GM21360 (cell line): Measurements from ENCODE around the gene PCIF1.

Source experiments
- ATAC-seq: cut with Tn5 transposase; IDR thresholded peaks from one replicate; pipeline ENCODE4 v1.9.1; 2021; ENCODE audit warnings: mild to moderate bottlenecking, moderate library complexity; ENCODE audit not compliant: unreplicated experiment

The PCIF1 gene

GRCh38 chr20:45964006-45964400 is 29.5 kb downstream of the PCIF1 start:
- no peak for ATAC-seq

- ATAC-seq: no peak
These were observed 30.9 kb downstream of the PCIF1 start for GRCh38 chr20:45965169-45966002.

DNA sequence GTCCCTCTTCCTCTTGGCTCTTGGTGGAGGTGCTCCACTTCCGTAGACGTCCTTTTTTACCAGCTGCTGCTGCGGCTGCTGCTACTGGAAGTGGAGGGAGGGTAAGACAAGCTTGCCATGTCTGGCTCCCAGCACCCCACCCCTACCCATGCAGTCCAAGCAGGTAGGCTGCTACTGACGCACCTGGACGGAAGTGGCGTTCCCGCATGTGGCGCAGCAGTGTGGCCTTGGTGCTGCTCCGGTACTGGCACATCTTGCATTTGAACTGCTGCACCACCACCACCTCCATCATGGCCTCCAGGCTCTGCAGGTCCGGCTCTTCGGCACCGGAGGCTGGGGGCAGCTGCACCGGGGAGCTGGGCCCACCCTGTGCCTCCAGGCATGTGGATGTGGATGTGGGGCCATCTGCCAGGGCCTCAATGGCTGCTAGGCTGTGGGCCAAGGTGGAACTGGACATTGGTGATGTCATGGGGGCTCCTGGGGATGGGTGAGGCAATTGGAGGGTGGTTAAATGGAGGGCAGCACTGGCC is 33.1 kb downstream of the PCIF1 start:
- no peak for ATAC-seq

DNA sequence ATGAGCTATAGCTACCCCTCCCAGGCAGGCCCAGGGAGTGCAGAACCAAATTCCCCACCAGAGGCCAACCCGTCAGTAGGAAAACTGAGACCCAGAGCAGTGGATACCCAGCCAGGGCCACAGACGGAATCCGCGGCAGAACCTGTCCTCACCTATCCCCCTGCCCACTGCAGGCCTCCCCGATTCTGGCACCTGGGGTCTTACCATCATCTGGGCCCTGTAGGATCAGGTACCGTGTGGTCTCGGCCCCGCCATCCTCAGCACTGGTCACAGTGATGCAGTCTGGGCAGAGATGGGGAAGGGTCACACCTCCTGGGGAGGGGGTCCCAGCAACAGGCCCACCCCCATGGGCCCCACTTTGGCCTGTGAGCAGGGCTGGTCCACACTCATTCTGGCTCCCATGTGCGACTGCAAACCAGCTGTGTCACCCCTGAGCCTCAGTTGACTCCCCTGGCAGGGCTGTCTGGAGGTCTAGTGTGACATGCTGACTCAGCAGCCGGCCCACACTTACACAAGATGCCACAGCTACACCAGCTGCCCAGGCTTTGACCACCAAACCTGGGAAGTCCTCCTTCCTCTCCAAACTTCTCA is 33.7 kb downstream of the PCIF1 start:
- ATAC-seq: no peak

DNA sequence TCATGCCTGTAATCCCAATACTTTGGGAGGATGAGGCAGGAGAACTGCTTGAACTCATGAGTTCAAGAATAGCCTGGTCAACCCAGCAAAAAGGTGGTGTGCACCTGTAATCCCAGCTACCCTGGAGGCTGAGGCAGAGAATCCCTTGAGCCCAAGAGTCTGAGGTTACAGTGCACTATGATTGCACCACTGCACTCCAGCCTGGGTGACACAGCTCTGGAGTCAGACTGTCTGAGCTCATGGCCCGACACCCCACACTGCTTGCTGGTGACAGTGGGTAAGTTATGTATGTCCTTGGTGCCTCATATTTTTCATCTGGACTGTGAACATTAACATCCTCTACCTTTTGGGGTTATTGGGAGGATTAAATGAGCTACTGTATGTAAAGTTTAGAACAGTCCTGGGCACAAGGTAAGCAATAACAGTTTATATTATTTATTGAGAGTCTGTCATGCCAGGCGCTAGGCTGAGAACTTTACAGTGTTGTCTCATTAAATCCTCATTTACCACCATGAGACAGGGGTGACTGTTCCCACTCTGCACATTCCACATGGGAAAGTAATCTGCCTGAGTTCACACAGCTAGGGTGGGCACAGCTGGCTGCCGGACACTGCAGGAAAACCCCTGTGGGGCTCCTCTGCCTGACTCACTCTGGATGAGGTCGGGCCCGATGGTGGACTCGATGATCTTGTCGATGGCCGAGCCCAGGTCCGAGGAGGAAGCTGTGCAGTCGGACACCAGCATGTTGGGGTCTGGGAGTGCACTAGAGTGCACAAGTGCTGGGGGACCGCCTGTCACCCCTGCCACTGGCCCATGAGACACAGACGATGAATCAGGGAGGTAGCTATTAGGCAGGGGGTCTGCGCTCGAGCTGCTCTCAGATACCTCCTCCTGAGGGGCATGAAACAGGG is 34.6 kb downstream of the PCIF1 start:
- ATAC-seq: no peak

GRCh38 chr20:45969712-45970634 is 35.5 kb downstream of the PCIF1 start:
- no peak for ATAC-seq

- ATAC-seq: peak; percentile 10
These were observed 36.4 kb downstream of the PCIF1 start for GRCh38 chr20:45970646-45971424.

- peak; percentile 11 for ATAC-seq
These were observed 36.9 kb downstream of the PCIF1 start for GRCh38 chr20:45971425-45971674.

DNA sequence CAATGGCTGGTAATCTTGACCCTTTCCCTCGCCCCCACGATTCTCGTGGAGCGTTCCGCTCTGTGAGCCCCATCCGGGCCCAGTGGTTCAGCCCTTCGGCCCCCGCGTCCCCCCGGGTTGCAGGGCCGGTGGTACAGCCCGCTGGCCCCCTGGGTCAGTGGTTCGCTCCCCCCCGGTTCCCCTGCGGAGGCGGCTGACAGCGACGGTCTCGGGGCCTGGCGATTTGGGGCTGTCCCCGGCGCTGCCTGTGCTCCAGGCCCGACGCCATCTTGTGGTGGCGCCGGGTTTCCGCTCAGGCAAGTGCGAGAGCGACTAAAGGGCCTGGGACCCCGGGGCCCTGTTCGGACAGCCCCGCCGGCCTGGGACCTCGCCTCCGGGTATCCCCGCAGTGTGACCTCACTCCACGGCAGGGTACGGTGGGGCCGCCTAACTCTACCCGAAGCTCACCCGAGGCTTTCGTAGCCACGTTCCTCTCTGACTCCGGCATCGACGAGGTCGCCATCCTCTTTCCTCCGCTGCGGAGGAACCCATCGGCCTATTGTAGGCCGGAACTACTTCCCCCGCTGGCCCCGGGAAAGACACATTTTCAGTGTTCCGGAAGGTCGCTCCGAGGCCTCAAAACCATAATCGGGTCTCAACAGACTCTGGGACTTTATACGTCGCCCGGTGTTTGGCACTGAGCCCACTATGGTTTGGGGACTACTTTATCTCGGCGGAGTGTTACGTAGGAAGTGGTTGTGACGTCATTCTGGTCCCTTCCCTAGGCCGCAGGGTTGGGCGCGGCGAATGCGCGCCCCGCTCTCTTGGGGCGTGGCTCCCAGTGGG is 37.4 kb downstream of the PCIF1 start, which contains the start of gene ZNF335:
TSS of gene ZNF335 (minus strand) at position 529 of the 825 bp plus-strand sequence. CDS start 793 bp downstream, outside the sequence.
- ATAC-seq: peak; percentile 56

- peak; percentile 59 for ATAC-seq
These were observed 38.2 kb downstream of the PCIF1 start for GRCh38 chr20:45972500-45973183.

DNA sequence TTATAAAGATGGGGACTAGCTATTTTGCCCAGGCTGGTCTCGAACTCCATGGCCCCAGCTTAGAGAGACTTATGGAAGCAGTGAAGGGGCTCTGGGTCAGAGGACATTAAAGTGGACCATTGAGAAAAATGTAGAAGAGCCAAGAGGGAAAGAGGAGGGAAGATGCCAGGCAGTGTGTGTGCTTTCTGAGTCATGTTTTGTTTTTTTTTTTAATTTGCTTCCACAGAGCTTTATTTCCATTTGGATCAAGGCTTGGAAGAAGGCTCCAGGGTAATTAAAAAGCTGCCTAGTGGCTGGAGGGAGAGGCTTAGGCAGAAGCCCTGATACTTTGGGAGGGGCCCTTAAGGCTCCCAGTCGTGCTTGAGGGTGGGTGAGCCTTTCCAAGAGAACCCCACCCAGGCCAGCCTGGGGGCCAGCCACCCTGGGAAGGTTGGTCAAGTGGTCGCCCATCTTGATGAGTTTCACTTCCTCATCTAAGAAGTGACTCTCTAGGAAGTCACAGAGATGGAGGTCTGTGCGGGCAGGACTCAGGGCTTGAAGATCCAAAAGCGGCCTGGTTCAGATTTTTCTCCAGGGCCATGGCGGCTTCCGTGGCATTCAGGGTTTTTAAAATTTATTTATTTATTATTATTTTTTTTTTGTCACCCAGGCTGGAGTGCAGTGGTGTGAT is 40.5 kb downstream of the PCIF1 start:
- no peak for ATAC-seq

DNA sequence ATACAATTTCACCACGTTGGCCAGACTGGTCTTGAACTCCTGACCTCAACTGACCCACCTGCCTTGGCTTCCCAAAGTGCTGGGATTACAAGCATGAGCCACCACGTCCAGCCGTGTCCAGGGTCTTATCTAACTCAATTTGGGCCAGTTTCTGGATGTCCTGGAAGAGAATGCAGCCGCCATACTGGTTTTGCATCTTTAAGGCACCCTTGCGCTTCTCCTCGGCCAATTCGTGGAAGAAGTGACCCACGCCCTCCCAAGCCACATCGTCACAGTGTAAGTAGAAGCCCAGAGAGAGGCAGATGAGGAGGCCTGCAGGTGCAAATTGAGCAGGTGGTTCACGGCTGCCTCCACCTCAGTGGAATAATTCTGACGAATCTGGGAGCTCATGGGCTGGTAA is 41.2 kb downstream of the PCIF1 start:
- ATAC-seq: no peak

- no peak for ATAC-seq
These were observed 41.6 kb downstream of the PCIF1 start for GRCh38 chr20:45976086-45976485.

DNA sequence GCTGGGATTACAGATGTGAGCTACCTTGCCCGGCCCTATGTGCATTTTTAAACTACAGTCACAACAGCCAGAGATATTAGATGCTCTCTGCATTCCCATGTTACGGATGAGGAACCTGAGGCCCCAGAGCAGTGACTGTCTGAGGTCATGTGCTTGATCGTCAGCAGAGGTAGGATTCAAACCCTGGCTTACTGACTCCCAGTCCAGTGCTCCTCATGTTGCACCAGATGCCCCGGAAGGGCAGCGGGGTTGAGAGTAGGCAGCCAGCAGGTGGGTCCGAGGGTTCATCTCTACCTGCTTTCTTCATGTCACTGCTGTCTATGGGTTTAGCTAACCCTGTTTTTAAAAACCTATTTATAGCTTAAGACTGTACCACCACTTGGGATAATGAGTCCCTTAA is 46.8 kb downstream of the PCIF1 start:
- no peak for ATAC-seq

GRCh38 chr20:45983279-45983743 is 48.8 kb downstream of the PCIF1 start:
- ATAC-seq: no peak

- ATAC-seq: no peak
These were observed 51.1 kb downstream of the PCIF1 start for GRCh38 chr20:45985573-45985972.

GRCh38 chr20:45987108-45987780 is 52.8 kb downstream of the PCIF1 start:
- no peak for ATAC-seq
